ENCODE results near the gene KSR2.

Gene KSR2

GRCh38 chr12:117967512-117967911 lies 1.3 kb downstream of the KSR2 start:
- no peak overlapping the region for H3K27ac ChIP-seq (ENCODE audit: low read depth, low read length)
- no peaks in the 10 kb centered on the region; the same call in 1 of the 2 replicates for H3K4me1 ChIP-seq (ENCODE audit: control insufficient read depth, insufficient read depth, low read length)
- H3K36me3 ChIP-seq (ENCODE audit: control insufficient read depth, insufficient read depth, low read length), result no peaks in the 10 kb centered on the region
- peak overlapping the region; percentile 84 for H3K4me3 ChIP-seq (ENCODE audit: low read depth, low read length)
- H3K9me3 ChIP-seq (ENCODE audit: control insufficient read depth, insufficient read depth, low read length), result no peaks in the 10 kb centered on the region
- no peak overlapping the region for H3K9ac ChIP-seq (ENCODE audit: low read depth, low read length)
- H3K27me3 ChIP-seq (ENCODE audit: control insufficient read depth, insufficient read depth, low read length), result peaks cover 21% of the 10 kb centered on the region; the same call in 1 of the 2 replicates

- Histone ChIP-seq H3K9me3 (ENCODE audit: control insufficient read depth, insufficient read depth, low read length) (no peaks in the 10 kb centered on the region), H3K27me3 (ENCODE audit: control insufficient read depth, insufficient read depth, low read length) (peaks cover 21% of the 10 kb centered on the region; the same call in 1 of the 2 replicates), H3K4me1 (ENCODE audit: control insufficient read depth, insufficient read depth, low read length) (no peaks in the 10 kb centered on the region; the same call in 1 of the 2 replicates), H3K9ac (ENCODE audit: low read depth, low read length) (no peak overlapping the region), H3K36me3 (ENCODE audit: control insufficient read depth, insufficient read depth, low read length) (no peaks in the 10 kb centered on the region), H3K4me3 (ENCODE audit: low read depth, low read length) (peak overlapping the region; percentile 84), H3K27ac (ENCODE audit: low read depth, low read length) (no peak overlapping the region)
These were observed 1.7 kb downstream of the KSR2 start for GRCh38 chr12:117967043-117967442.

- Histone ChIP-seq H3K9me3 (ENCODE audit: control insufficient read depth, insufficient read depth, low read length) (no peaks in the 10 kb centered on the region), H3K9ac (ENCODE audit: low read depth, low read length) (no peak overlapping the region), H3K27ac (ENCODE audit: low read depth, low read length) (no peak overlapping the region), H3K4me1 (ENCODE audit: control insufficient read depth, insufficient read depth, low read length) (no peaks in the 10 kb centered on the region; the same call in 1 of the 2 replicates), H3K36me3 (ENCODE audit: control insufficient read depth, insufficient read depth, low read length) (no peaks in the 10 kb centered on the region), H3K27me3 (ENCODE audit: control insufficient read depth, insufficient read depth, low read length) (peaks cover 21% of the 10 kb centered on the region; the same call in 1 of the 2 replicates), H3K4me3 (ENCODE audit: low read depth, low read length) (no peak overlapping the region)
These were observed 2.3 kb downstream of the KSR2 start for GRCh38 chr12:117966511-117966910.

GRCh38 chr12:117963836-117964235 lies 5.0 kb downstream of the KSR2 start:
- no peak overlapping the region for H3K27ac ChIP-seq (ENCODE audit: low read depth, low read length)
- H3K4me1 ChIP-seq (ENCODE audit: control insufficient read depth, insufficient read depth, low read length), result no peaks in the 10 kb centered on the region; the same call in 1 of the 2 replicates
- no peak overlapping the region for H3K9ac ChIP-seq (ENCODE audit: low read depth, low read length)
- no peaks in the 10 kb centered on the region for H3K36me3 ChIP-seq (ENCODE audit: control insufficient read depth, insufficient read depth, low read length)
- H3K27me3 ChIP-seq (ENCODE audit: control insufficient read depth, insufficient read depth, low read length), result peaks cover 16% of the 10 kb centered on the region; the same call in 1 of the 2 replicates
- H3K9me3 ChIP-seq (ENCODE audit: control insufficient read depth, insufficient read depth, low read length), result no peaks in the 10 kb centered on the region
- H3K4me3 ChIP-seq (ENCODE audit: low read depth, low read length), result no peak overlapping the region

GRCh38 chr12:117936722-117937484 lies 31.9 kb downstream of the KSR2 start:
- no peak overlapping the region for H3K9ac ChIP-seq (ENCODE audit: low read depth, low read length)
- no peak overlapping the region for H3K4me3 ChIP-seq (ENCODE audit: low read depth, low read length)
- no peaks in the 10 kb centered on the region for H3K27me3 ChIP-seq (ENCODE audit: control insufficient read depth, insufficient read depth, low read length)
- H3K9me3 ChIP-seq (ENCODE audit: control insufficient read depth, insufficient read depth, low read length), result no peaks in the 10 kb centered on the region
- H3K4me1 ChIP-seq (ENCODE audit: control insufficient read depth, insufficient read depth, low read length), result no peaks in the 10 kb centered on the region
- no peaks in the 10 kb centered on the region for H3K36me3 ChIP-seq (ENCODE audit: control insufficient read depth, insufficient read depth, low read length)
- H3K27ac ChIP-seq (ENCODE audit: low read depth, low read length), result no peak overlapping the region

GRCh38 chr12:117933545-117933944 lies 35.2 kb downstream of the KSR2 start:
- no peaks in the 10 kb centered on the region for H3K9me3 ChIP-seq (ENCODE audit: control insufficient read depth, insufficient read depth, low read length)
- no peak overlapping the region for H3K27ac ChIP-seq (ENCODE audit: low read depth, low read length)
- H3K4me1 ChIP-seq (ENCODE audit: control insufficient read depth, insufficient read depth, low read length), result no peaks in the 10 kb centered on the region
- H3K9ac ChIP-seq (ENCODE audit: low read depth, low read length), result no peak overlapping the region
- no peaks in the 10 kb centered on the region for H3K27me3 ChIP-seq (ENCODE audit: control insufficient read depth, insufficient read depth, low read length)
- no peaks in the 10 kb centered on the region for H3K36me3 ChIP-seq (ENCODE audit: control insufficient read depth, insufficient read depth, low read length)
- no peak overlapping the region for H3K4me3 ChIP-seq (ENCODE audit: low read depth, low read length)

- Histone ChIP-seq H3K27me3 (ENCODE audit: control insufficient read depth, insufficient read depth, low read length) (no peaks in the 10 kb centered on the region), H3K36me3 (ENCODE audit: control insufficient read depth, insufficient read depth, low read length) (no peaks in the 10 kb centered on the region), H3K27ac (ENCODE audit: low read depth, low read length) (no peak overlapping the region), H3K4me1 (ENCODE audit: control insufficient read depth, insufficient read depth, low read length) (no peaks in the 10 kb centered on the region), H3K9me3 (ENCODE audit: control insufficient read depth, insufficient read depth, low read length) (no peaks in the 10 kb centered on the region), H3K4me3 (ENCODE audit: low read depth, low read length) (no peak overlapping the region), H3K9ac (ENCODE audit: low read depth, low read length) (no peak overlapping the region)
These were observed 42.3 kb downstream of the KSR2 start for GRCh38 chr12:117926391-117926899.

GRCh38 chr12:117921929-117922777 lies 46.6 kb downstream of the KSR2 start:
- Histone ChIP-seq H3K9ac (ENCODE audit: low read depth, low read length) (no peak overlapping the region), H3K36me3 (ENCODE audit: control insufficient read depth, insufficient read depth, low read length) (no peaks in the 10 kb centered on the region)

GRCh38 chr12:117919479-117919878 lies 49.3 kb downstream of the KSR2 start:
- no peak overlapping the region for H3K27ac ChIP-seq (ENCODE audit: low read depth, low read length)
- no peaks in the 10 kb centered on the region for H3K9me3 ChIP-seq (ENCODE audit: control insufficient read depth, insufficient read depth, low read length)
- no peak overlapping the region for H3K9ac ChIP-seq (ENCODE audit: low read depth, low read length)
- H3K4me1 ChIP-seq (ENCODE audit: control insufficient read depth, insufficient read depth, low read length), result no peaks in the 10 kb centered on the region
- no peaks in the 10 kb centered on the region for H3K36me3 ChIP-seq (ENCODE audit: control insufficient read depth, insufficient read depth, low read length)
- H3K27me3 ChIP-seq (ENCODE audit: control insufficient read depth, insufficient read depth, low read length), result no peaks in the 10 kb centered on the region
- H3K4me3 ChIP-seq (ENCODE audit: low read depth, low read length), result no peak overlapping the region

More at GRCh38 chr12:117921929-117922777, 46.6 kb downstream of the KSR2 start:
- Histone ChIP-seq H3K4me3 (ENCODE audit: low read depth, low read length) (no peak overlapping the region), H3K27me3 (ENCODE audit: control insufficient read depth, insufficient read depth, low read length) (no peaks in the 10 kb centered on the region), H3K9me3 (ENCODE audit: control insufficient read depth, insufficient read depth, low read length) (no peaks in the 10 kb centered on the region), H3K27ac (ENCODE audit: low read depth, low read length) (no peak overlapping the region), H3K4me1 (ENCODE audit: control insufficient read depth, insufficient read depth, low read length) (no peaks in the 10 kb centered on the region)

- Histone ChIP-seq H3K27me3 (ENCODE audit: control insufficient read depth, insufficient read depth, low read length) (no peaks in the 10 kb centered on the region), H3K4me3 (ENCODE audit: low read depth, low read length) (no peak overlapping the region), H3K27ac (ENCODE audit: low read depth, low read length) (no peak overlapping the region)
These were observed 54.1 kb downstream of the KSR2 start for GRCh38 chr12:117914686-117915085.

GRCh38 chr12:117912756-117913155 lies 56.0 kb downstream of the KSR2 start:
- no peaks in the 10 kb centered on the region for H3K4me1 ChIP-seq (ENCODE audit: control insufficient read depth, insufficient read depth, low read length)
- no peak overlapping the region for H3K27ac ChIP-seq (ENCODE audit: low read depth, low read length)
- H3K36me3 ChIP-seq (ENCODE audit: control insufficient read depth, insufficient read depth, low read length), result no peaks in the 10 kb centered on the region
- H3K9ac ChIP-seq (ENCODE audit: low read depth, low read length), result no peak overlapping the region
- no peaks in the 10 kb centered on the region for H3K9me3 ChIP-seq (ENCODE audit: control insufficient read depth, insufficient read depth, low read length)
- H3K4me3 ChIP-seq (ENCODE audit: low read depth, low read length), result no peak overlapping the region
- H3K27me3 ChIP-seq (ENCODE audit: control insufficient read depth, insufficient read depth, low read length), result no peaks in the 10 kb centered on the region

More at GRCh38 chr12:117914686-117915085, 54.1 kb downstream of the KSR2 start:
- no peaks in the 10 kb centered on the region for H3K36me3 ChIP-seq (ENCODE audit: control insufficient read depth, insufficient read depth, low read length)
- H3K4me1 ChIP-seq (ENCODE audit: control insufficient read depth, insufficient read depth, low read length), result no peaks in the 10 kb centered on the region
- H3K9ac ChIP-seq (ENCODE audit: low read depth, low read length), result no peak overlapping the region
- no peaks in the 10 kb centered on the region for H3K9me3 ChIP-seq (ENCODE audit: control insufficient read depth, insufficient read depth, low read length)

Measured in HUES48 (cell line).